HepG2 (cell line): ENCODE results near the gene GIMAP1. TPM values are rescaled to one million over a fixed set of nuclear protein-coding genes. Genes with fewer than 3 reads are reported as not detected.

ENCODE experiments used
- ATF7 ChIP-seq, 2 experiments: fragments of 450-650 bp in 1 of 2; sonication (generic) in 1 of 2; formaldehyde crosslinking in 1 of 2; IDR thresholded peaks; 2 replicates each; pipeline versions ENCODE4 v1.4.0 to v1.6.1; 2016 to 2020; ENCODE audit warnings: antibody characterized with exemption in 1 of 2, mild to moderate bottlenecking in 1 of 2, missing genetic modification reagents in 1 of 2
- CEBPB ChIP-seq: IDR thresholded peaks from 2 replicates; pipeline ENCODE4 v1.6.1; 2011; ENCODE audit warnings: low read depth, low read length, improper control_type of control experiment, borderline replicate concordance
- DNMT1 ChIP-seq: sonication (generic); formaldehyde crosslinking; IDR thresholded peaks from 2 replicates; pipeline ENCODE4 v1.5.1; 2020; ENCODE audit warnings: mild to moderate bottlenecking, missing genetic modification reagents
- HDAC2 ChIP-seq: sonication (generic); formaldehyde crosslinking; IDR thresholded peaks from 2 replicates; pipeline ENCODE4 v1.4.0; 2020; ENCODE audit warnings: missing genetic modification reagents
- HNRNPH1 ChIP-seq: fragments of 200-400 bp; formaldehyde crosslinking; optimal IDR thresholded peaks from 2 replicates; pipeline ENCODE3; 2017; ENCODE audit warnings: mild to moderate bottlenecking, low read depth, low read length
- IRF1 ChIP-seq: sonication (generic); formaldehyde crosslinking; IDR thresholded peaks from 2 replicates; pipeline ENCODE4 v1.4.0; 2020; ENCODE audit warnings: low read depth, mild to moderate bottlenecking, missing genetic modification reagents
- MYPOP ChIP-seq: sonication (generic); formaldehyde crosslinking; IDR thresholded peaks from 2 replicates; pipeline ENCODE4 v1.8.1; 2023; ENCODE audit warnings: mild to moderate bottlenecking, moderate library complexity, missing genetic modification reagents
- NCOA2 ChIP-seq: sonication (generic); formaldehyde crosslinking; IDR thresholded peaks from 2 replicates; pipeline ENCODE4 v1.8.0; 2022; ENCODE audit warnings: inconsistent platforms
- NFYC ChIP-seq: IDR thresholded peaks from 2 replicates; pipeline ENCODE4 v1.6.1; 2016; ENCODE audit warnings: missing genetic modification reagents, missing compliant biosample characterization
- RARG ChIP-seq: sonication (generic); formaldehyde crosslinking; IDR thresholded peaks from 2 replicates; pipeline ENCODE4 v1.4.0; 2020; ENCODE audit warnings: low read depth, mild to moderate bottlenecking, missing genetic modification reagents
- RXRA ChIP-seq: sonication (generic); formaldehyde crosslinking; IDR thresholded peaks from 2 replicates; pipeline ENCODE4 v1.5.1; 2020; ENCODE audit warnings: missing genetic modification reagents
- SOX5 ChIP-seq: IDR thresholded peaks from 2 replicates; pipeline ENCODE4 v1.6.1; 2016; ENCODE audit warnings: borderline replicate concordance
- SOX6 ChIP-seq, 2 experiments: fragments of 450-650 bp in 1 of 2; sonication (generic) in 1 of 2; formaldehyde crosslinking in 1 of 2; IDR thresholded peaks; 2 replicates each; pipeline versions ENCODE4 v1.4.0 to v1.6.1; 2017 to 2020; ENCODE audit warnings: antibody characterized with exemption in 1 of 2, mild to moderate bottlenecking in 1 of 2, missing genetic modification reagents in 1 of 2
- SP4 ChIP-seq: sonication (generic); formaldehyde crosslinking; IDR thresholded peaks from 2 replicates; pipeline ENCODE4 v1.8.1; 2023; ENCODE audit warnings: mild to moderate bottlenecking, missing genetic modification reagents
- TBL1XR1 ChIP-seq: fragments of 150-350 bp; IDR thresholded peaks from 2 replicates; pipeline ENCODE4 v1.6.1; 2014; ENCODE audit warnings: borderline replicate concordance, low read length; ENCODE audit not compliant: partially characterized antibody
- ZEB1 ChIP-seq: IDR thresholded peaks from 2 replicates; pipeline ENCODE4 v1.6.1; 2012; ENCODE audit warnings: mild to moderate bottlenecking, low read depth, inconsistent platforms; ENCODE audit not compliant: insufficient replicate concordance
- ZFP37 ChIP-seq: sonication (generic); formaldehyde crosslinking; IDR thresholded peaks from 2 replicates; pipeline ENCODE4 v1.4.0; 2020; ENCODE audit warnings: missing genetic modification reagents, borderline replicate concordance
- ZNF383 ChIP-seq: sonication (generic); formaldehyde crosslinking; IDR thresholded peaks from 2 replicates; pipeline ENCODE4 v1.4.0; 2020; ENCODE audit warnings: missing genetic modification reagents, mild to moderate bottlenecking, borderline replicate concordance
- ZNF574 ChIP-seq: sonication (generic); formaldehyde crosslinking; IDR thresholded peaks from 2 replicates; pipeline ENCODE4 v1.4.0; 2020; ENCODE audit warnings: missing genetic modification reagents
- polyA plus RNA-seq, 8 experiments: library from polyadenylated mRNA; depleted of rRNA in 3 of 8; stranded (reverse) in 7 of 8; unstranded in 1 of 8; fragments of >200 nt; fragmentation: Illumina TruSeq in 4 of 8; extraction: Trizol in 4 of 8; gene quantifications; 2 replicates each; pipeline versions ENCODE4 v1.2.1 to v1.2.3, GENCODE V29; 2011 to 2016; ENCODE audit warnings: low read depth in 4 of 8, missing spikeins in 1 of 8, mixed read lengths in 1 of 8; ENCODE audit not compliant: insufficient read depth in 1 of 8
- total RNA-seq, 5 experiments: library from RNA; depleted of rRNA; stranded (reverse); fragments of >200 nt; fragmentation: Illumina TruSeq; extraction: Trizol; gene quantifications; 2 replicates each; pipeline ENCODE4 v1.2.3, GENCODE V29; 2016; ENCODE audit warnings: low read depth in 1 of 5
- TF ChIP-seq, protein P1 (sequence below): sonication (generic); formaldehyde crosslinking; conservative IDR thresholded peaks from 2 replicates; pipeline ENCODE4 v1.4.0; 2020; ENCODE audit warnings: mild to moderate bottlenecking, missing genetic modification reagents, moderate library complexity

Gene GIMAP1
- total and polyA plus RNA-seq, 2 of the 13 experiments (the other 11 are each of a cell fraction or from before 2014, with no cell fraction given): not detected

- peak; percentile 72 for TF ChIP-seq ATF7 (IDR thresholded peaks at IDR 0.05)
- peak; percentile 22; the same call in 1 of the 2 replicates for TF ChIP-seq ATF7 (CRISPR knock-in tag; IDR thresholded peaks at IDR 0.05)
- no peak for TF ChIP-seq TBL1XR1
- 0 out of 2 replicates have a peak, but pooled peaks have one; percentile 28 for TF ChIP-seq ZNF574 (CRISPR knock-in tag)
- TF ChIP-seq, protein P1, sequence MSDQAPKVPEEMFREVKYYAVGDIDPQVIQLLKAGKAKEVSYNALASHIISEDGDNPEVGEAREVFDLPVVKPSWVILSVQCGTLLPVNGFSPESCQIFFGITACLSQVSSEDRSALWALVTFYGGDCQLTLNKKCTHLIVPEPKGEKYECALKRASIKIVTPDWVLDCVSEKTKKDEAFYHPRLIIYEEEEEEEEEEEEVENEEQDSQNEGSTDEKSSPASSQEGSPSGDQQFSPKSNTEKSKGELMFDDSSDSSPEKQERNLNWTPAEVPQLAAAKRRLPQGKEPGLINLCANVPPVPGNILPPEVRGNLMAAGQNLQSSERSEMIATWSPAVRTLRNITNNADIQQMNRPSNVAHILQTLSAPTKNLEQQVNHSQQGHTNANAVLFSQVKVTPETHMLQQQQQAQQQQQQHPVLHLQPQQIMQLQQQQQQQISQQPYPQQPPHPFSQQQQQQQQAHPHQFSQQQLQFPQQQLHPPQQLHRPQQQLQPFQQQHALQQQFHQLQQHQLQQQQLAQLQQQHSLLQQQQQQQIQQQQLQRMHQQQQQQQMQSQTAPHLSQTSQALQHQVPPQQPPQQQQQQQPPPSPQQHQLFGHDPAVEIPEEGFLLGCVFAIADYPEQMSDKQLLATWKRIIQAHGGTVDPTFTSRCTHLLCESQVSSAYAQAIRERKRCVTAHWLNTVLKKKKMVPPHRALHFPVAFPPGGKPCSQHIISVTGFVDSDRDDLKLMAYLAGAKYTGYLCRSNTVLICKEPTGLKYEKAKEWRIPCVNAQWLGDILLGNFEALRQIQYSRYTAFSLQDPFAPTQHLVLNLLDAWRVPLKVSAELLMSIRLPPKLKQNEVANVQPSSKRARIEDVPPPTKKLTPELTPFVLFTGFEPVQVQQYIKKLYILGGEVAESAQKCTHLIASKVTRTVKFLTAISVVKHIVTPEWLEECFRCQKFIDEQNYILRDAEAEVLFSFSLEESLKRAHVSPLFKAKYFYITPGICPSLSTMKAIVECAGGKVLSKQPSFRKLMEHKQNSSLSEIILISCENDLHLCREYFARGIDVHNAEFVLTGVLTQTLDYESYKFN (CRISPR knock-in tag): peak; percentile 70
- TF ChIP-seq SP4 (CRISPR knock-in tag): no peak
- TF ChIP-seq RXRA (CRISPR knock-in tag): peak; percentile 35; the same call in 1 of the 2 replicates
- no peak for TF ChIP-seq DNMT1 (CRISPR knock-in tag)
- TF ChIP-seq NCOA2 (CRISPR knock-in tag): peak; percentile 51; the same call in 1 of the 2 replicates
- peak; percentile 74 for TF ChIP-seq HDAC2 (CRISPR knock-in tag)
- TF ChIP-seq RARG (CRISPR knock-in tag): no peak
- TF ChIP-seq IRF1 (CRISPR knock-in tag): no peak
- no peak for TF ChIP-seq ZFP37 (CRISPR knock-in tag)
- peak; percentile 90 for TF ChIP-seq SOX5
- peak; percentile 91 for TF ChIP-seq CEBPB
- TF ChIP-seq MYPOP (CRISPR knock-in tag): no peak
- TF ChIP-seq ZNF383: no peak
- no peak for TF ChIP-seq HNRNPH1
- peak; percentile 91 for TF ChIP-seq ZEB1
- TF ChIP-seq NFYC: no peak
- TF ChIP-seq SOX6 (IDR thresholded peaks at IDR 0.05): no peak
- TF ChIP-seq SOX6 (CRISPR knock-in tag; IDR thresholded peaks at IDR 0.05): peak; percentile 94
Measured at GRCh38 chr7:150727381-150727780, 11.0 kb downstream of the GIMAP1 start (continued).
